A549 (cell line): ENCODE results near the gene KRT13.

ENCODE experiments used
- CBX2 ChIP-seq: fragments of 200-600 bp; sonication (generic); IDR thresholded peaks from 2 replicates; pipeline ENCODE4 v1.6.1; 2016; ENCODE audit warnings: low read depth, mild to moderate bottlenecking, borderline replicate concordance
- CEBPB ChIP-seq, 2 experiments: fragments of >200 bp in 1 of 2; sonication (Bioruptor Twin) in 1 of 2; formaldehyde crosslinking in 1 of 2; IDR thresholded peaks; 2 replicates each; pipeline ENCODE4 v1.6.1; 2012 to 2016
- CHD4 ChIP-seq: fragments of 200-600 bp; sonication (generic); IDR thresholded peaks from 2 replicates; pipeline ENCODE4 v1.6.1; 2016; ENCODE audit warnings: antibody characterized with exemption, mild to moderate bottlenecking, borderline replicate concordance
- CTCF ChIP-seq: fragments of >200 bp; sonication (Bioruptor Twin); formaldehyde crosslinking; IDR thresholded peaks from 3 replicates; pipeline ENCODE4 v1.5.1; 2016
- EHF ChIP-seq: fragments of 250-450 bp; sonication (Bioruptor Pico); IDR thresholded peaks from 2 replicates; pipeline ENCODE4 v1.5.0; 2020; ENCODE audit warnings: mild to moderate bottlenecking
- HDAC2 ChIP-seq: fragments of 200-600 bp; sonication (generic); IDR thresholded peaks from 2 replicates; pipeline ENCODE4 v1.6.1; 2016
- MAFK ChIP-seq: fragments of 450-650 bp; IDR thresholded peaks from 2 replicates; pipeline ENCODE4 v1.6.1; 2014; ENCODE audit not compliant: partially characterized antibody
- MAZ ChIP-seq: fragments of 150-350 bp; IDR thresholded peaks from 2 replicates; pipeline ENCODE4 v1.6.1; 2014; ENCODE audit warnings: antibody characterized with exemption, low read depth, low read length, borderline replicate concordance
- NPAS2 ChIP-seq: fragments of 250-450 bp; sonication (Bioruptor Pico); IDR thresholded peaks from 2 replicates; pipeline ENCODE4 v1.8.0; 2022; ENCODE audit warnings: mild to moderate bottlenecking, moderate library complexity, borderline replicate concordance
- NR3C1 ChIP-seq: fragments of >200 bp; sonication (Bioruptor Twin); formaldehyde crosslinking; IDR thresholded peaks from 3 replicates; pipeline ENCODE4 v1.6.1; 2017
- POLR2A ChIP-seq: IDR thresholded peaks from 2 replicates; pipeline ENCODE4 v1.6.1; 2012; ENCODE audit warnings: mild to moderate bottlenecking, low read length
- RAD21 ChIP-seq, 2 experiments: fragments of >200 bp in 1 of 2; sonication (Bioruptor Twin) in 1 of 2; formaldehyde crosslinking in 1 of 2; IDR thresholded peaks in 1 of 2; conservative IDR thresholded peaks in 1 of 2; 2 replicates in 1 of 2; 3 replicates in 1 of 2; pipeline ENCODE4 v1.6.1; 2012 to 2018; ENCODE audit warnings: inconsistent platforms in 1 of 2
- REST ChIP-seq: fragments of 200-600 bp; sonication (generic); IDR thresholded peaks from 2 replicates; pipeline ENCODE4 v1.6.1; 2016; ENCODE audit warnings: antibody characterized with exemption, mild to moderate bottlenecking, moderate library complexity
- ZFP36 ChIP-seq: fragments of 450-650 bp; IDR thresholded peaks from 2 replicates; pipeline ENCODE4 v1.6.1; 2014; ENCODE audit warnings: borderline replicate concordance; ENCODE audit not compliant: partially characterized antibody

- TF ChIP-seq CTCF, result no peak
- no peak for TF ChIP-seq NPAS2 (CRISPR knock-in tag)
- TF ChIP-seq RAD21 (conservative IDR thresholded peaks at IDR 0.05 in 1 of 2, IDR thresholded peaks at IDR 0.05 in 1 of 2), result no peak
- TF ChIP-seq CEBPB (IDR thresholded peaks at IDR 0.05), result no peak
- no peak for TF ChIP-seq MAZ
- no peak for TF ChIP-seq CHD4
- no peak for TF ChIP-seq EHF
- no peak for TF ChIP-seq REST
- no peak for TF ChIP-seq NR3C1
- no peak for TF ChIP-seq POLR2A
- no peak for TF ChIP-seq ZFP36
- TF ChIP-seq MAFK, result no peak
- TF ChIP-seq HDAC2, result no peak
- no peak for TF ChIP-seq CBX2
Observed at GRCh38 chr17:41512546-41513167, 7.2 kb upstream of the KRT13 start.
